HG03095 (cell line): ENCODE measurements around the gene TSR1.

Experiments used
- ATAC-seq: cut with Tn5 transposase; IDR thresholded peaks from one replicate; pipeline ENCODE4 v1.9.1; 2021; ENCODE audit warnings: moderate library complexity; ENCODE audit not compliant: unreplicated experiment

The TSR1 gene

GRCh38 chr17:2369551-2370210 is 33.4 kb upstream of the TSR1 start:
- no peak for ATAC-seq

- no peak for ATAC-seq
Observed at GRCh38 chr17:2369039-2369438, 32.8 kb upstream of the TSR1 start.

DNA sequence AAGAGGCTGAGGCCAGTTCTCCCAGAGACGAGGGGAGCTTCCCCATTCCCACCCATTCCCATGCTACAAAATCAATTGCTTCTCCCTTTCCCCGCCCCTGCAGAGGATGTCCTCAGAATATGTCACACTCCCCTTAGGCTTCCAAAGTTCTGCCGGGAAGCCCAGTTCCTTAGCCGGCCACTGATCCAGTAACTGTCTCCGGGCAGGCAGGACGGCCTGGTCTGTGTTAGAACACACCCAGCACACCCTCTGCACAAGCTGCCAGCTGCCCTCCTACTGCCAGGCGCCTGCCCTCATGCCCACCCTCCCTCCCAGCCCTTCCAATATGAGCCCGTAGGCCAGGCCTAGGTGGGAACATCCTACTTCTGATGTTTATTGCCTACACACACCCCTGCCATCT is 32.1 kb upstream of the TSR1 start:
- no peak for ATAC-seq

GRCh38 chr17:2366747-2367494 is 30.7 kb upstream of the TSR1 start:
- ATAC-seq = no peak

GRCh38 chr17:2365132-2365531 is 28.9 kb upstream of the TSR1 start:
- no peak for ATAC-seq

- ATAC-seq = no peak
Observed at GRCh38 chr17:2364763-2365116, 28.5 kb upstream of the TSR1 start.

DNA sequence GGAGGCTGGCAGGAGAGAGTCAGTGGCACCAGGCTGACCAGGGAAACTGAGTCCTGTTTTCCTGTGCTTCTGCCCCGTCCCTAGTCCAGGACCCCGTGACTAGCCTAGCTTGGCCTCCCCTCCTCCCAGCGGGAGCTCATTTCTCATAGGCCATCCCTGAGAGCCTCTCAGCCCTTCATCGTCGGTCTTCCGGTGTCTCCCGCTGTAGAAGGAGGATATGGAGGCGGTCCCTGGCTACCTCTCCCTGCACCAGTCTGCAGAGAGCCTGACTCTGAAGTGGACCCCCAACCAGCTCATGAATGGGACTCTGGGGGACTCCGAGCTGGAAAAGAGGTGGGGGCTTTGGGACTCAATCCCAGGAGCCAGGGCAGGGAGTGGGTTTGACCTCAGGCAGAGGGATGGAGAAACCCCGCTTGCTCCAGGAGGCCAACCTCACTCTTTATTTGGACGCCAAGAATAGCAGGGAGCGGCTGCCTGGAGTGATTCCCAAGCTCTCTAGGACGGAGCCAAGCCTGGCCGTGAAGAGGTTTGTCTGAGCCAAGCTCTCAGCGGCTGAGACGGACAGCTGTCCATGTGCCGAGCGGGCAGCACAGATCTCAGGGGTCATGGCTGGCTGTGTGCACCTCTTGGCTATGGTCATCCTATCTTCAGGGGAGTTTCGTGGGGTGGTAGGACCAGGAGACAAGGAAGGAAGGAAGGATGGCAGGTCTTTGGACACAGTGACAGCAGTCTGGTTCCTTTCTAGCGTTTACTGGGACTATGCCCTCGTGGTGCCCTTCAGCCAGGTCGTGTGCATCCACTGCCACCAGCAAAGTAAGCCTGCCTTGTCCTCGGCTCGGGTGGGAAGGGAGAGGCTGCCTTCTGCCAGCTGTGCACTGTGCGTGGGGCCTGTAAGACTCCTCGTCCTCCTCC is 27.9 kb upstream of the TSR1 start:
- no peak for ATAC-seq

- no peak for ATAC-seq
Observed at GRCh38 chr17:2363318-2363717, 27.1 kb upstream of the TSR1 start.

DNA sequence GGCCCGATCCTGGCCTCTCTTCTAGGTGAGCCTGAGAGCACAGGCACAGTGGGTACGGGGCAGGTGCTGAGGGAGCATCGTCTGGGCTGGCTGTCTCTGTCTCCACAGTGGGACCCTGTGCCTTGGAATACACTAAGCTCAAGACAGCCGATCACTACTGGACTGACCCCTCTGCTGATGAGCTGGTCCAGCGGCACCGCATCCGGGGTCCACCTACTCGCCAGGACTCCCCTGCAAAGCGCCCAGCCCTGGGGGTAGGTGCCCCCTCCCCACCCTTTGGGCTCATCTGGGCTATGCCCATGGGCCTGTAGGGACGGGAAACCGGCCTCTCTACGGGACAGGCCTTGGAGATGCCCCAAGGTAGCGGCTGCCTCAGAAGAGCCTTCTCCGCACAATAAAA is 26.6 kb upstream of the TSR1 start:
- no peak for ATAC-seq

- no peak for ATAC-seq
Observed at GRCh38 chr17:2362416-2362815, 26.2 kb upstream of the TSR1 start.

DNA sequence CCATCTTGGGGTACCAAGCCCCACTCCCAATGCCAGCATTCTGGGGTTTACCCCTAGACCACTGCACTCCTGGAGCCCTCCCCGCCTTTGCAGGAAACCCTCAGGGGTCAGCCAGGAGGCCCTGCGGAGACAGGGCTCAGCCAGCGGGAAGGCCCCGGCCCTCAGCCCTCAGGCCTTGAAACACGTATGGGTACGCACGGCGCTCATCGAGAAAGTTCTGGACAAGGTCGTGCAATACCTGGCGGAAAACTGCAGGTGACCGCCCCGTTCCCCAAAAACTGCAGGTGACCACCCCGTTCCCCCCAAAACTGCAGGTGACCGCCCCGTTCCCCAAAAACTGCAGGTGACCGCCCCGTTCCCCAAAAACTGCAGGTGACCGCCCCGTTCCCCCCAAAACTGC is 25.8 kb upstream of the TSR1 start:
- ATAC-seq = no peak

- no peak for ATAC-seq
Observed at GRCh38 chr17:2361010-2361760, 24.9 kb upstream of the TSR1 start.

GRCh38 chr17:2357931-2358434 is 21.7 kb upstream of the TSR1 start:
- ATAC-seq = no peak

GRCh38 chr17:2357237-2357636 is 21.0 kb upstream of the TSR1 start:
- no peak for ATAC-seq

DNA sequence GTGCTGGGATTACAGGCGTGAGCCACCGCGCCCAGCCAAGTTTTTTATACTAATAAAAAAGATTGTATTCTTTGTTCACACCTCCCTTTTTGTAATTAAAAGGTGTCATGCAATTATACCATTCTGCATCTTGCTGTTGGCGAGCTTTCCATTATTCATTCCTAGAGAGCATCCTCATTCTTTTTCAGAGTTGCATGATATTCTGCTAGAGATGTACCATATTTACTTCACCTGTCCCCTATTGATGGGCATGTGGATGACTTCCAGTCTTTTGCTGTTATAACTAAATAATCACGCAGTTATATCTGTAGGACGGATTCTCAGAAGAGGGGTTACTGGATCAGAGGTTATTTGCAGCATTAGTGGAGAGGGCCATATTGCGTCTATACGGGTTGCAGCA is 18.1 kb upstream of the TSR1 start:
- no peak for ATAC-seq

DNA sequence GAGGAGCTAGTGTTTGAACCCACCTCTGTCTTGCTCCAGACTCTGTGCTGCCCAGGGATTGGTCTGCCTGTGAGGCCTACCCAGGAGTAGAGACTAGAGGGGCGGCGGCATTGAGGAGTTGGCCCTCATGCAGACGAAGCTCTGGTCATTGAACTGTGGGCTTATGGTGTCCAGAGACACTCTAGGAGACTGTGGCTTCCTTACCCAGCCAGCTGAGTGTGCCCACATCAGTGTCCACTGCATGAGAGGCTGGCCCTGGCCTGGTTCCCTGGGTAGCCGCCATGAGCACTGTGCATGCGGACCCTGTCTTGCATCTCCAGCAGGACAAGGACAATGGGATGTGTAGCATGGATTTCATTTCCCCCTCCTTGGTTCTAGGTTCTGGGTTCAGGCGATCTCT is 15.0 kb upstream of the TSR1 start:
- ATAC-seq = no peak

DNA sequence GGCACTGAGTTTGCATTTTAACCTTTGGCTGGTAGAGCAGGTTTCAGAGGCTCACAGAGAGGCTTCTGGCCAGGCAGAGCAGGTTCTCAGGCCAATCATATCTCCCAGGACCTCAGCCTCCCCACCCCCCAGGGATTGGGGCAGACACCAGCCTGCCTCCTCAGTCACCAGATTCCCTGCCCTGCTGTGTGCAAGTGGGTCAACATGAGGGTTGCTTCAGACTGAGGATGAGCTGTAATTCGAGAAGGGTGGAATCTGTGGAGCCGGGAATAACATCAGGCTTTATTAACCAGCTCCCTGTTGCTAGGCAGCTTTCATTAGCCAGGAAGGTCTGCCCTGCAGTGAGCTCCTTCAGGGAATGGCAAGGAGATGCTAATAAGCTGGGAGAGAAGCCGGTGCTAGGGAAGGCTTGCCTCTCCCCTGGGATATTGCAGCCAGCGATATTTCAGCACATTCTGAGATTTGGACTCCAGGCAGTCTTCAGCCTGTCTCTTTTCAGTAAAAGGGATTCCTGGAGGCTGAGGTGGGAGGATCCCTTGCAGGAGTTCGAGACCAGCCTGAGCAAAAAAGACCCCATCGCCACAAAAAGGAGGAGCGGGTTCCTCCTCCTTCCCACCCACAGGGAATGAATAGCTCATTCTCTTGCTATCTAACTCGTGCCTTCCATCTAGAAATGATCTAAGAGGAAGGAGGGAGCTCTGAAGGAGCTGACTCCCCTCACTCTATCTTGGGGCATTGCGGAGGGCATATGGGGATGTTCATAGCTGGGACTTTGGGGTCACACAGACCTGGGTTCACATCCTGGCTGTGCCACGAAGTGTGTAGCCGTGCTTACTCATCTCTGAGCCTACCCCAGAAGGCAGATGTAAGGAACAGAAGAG is 11.8 kb upstream of the TSR1 start:
- ATAC-seq = no peak

- no peak for ATAC-seq
Observed at GRCh38 chr17:2346475-2346874, 10.2 kb upstream of the TSR1 start.

DNA sequence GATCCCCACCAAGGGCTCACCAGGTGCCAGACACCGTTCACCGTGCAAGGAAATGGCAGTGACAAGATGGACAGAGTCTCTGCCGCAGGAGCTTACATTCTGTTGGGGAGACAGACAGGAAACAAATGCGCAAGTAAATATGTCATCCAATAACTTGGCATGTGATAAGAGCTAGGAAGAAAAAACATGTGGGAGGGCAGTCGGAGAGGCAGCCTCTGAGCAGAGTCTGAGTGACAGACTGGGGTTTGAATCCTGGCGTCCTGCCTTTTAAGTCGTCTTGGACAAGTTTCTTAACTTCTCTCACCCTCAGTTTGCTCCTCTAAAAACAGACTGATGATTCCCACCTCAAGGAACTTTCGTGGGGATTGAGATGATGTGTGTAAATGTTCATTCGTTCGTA is 8.3 kb upstream of the TSR1 start:
- no peak for ATAC-seq

DNA sequence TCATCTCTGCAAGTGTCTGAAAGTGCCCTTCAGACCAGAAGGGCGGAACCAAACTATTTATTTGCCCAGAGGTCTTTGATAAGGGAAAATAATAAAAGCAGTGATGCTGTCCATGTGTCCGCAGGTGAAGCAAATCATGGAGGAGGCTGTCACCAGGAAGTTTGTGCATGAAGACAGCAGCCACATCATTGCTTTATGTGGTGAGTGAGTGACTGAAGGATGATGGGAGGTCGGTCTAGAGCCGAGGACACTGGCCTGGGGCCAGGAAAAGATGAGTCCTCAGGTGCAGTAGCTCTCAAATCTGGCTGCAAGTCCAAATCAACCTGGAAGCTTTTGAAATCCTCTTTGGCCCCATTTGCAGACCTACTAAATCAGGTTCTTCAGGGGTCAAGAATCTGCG is 7.2 kb upstream of the TSR1 start:
- no peak for ATAC-seq
